Upper lobe of right lung (tissue), 1 donor: ENCODE data around the gene GTF2IRD1. TPM values are rescaled to one million over a fixed set of nuclear protein-coding genes. Genes with fewer than 3 reads are reported as not detected.

Source experiments
- total RNA-seq: library from RNA; stranded (reverse); fragmentation: NEBNext Ultra II Directional; extraction: Animal tissue kit (Norgen Biotek cat#: 25700); gene quantifications from one replicate; pipeline ENCODE4 v1.2.1, GENCODE V29; 2021
- donor health status: DM: no; HTN: yes; CAD: no; lungs with severe emphysema.

GTF2IRD1 gene
- total RNA-seq, 1 donor from 2014 or later = 30.5 TPM

Other genes starting within 250 kb of the GTF2IRD1 start
- 47.0 TPM for gene LAT2, start 243.9 kb upstream of the GTF2IRD1 start, total RNA-seq
- gene RFC2, start 199.5 kb upstream of the GTF2IRD1 start, total RNA-seq = 16.3 TPM
- 24.3 TPM for gene CLIP2, start 164.5 kb upstream of the GTF2IRD1 start, total RNA-seq
- gene GTF2I, start 203.8 kb downstream of the GTF2IRD1 start, total RNA-seq = 221 TPM